Kidney (tissue), 14 donors: ENCODE results near the gene LIN52. TPM values are rescaled to one million over a fixed set of nuclear protein-coding genes. Genes with fewer than 3 reads are reported as not detected.
A peak's percentile ranks its signal among the peaks of the same experiment; 100 is the strongest.

ENCODE experiments used
- DNase-seq, 5 donors: peaks; one replicate each; pipeline ENCODE4 v3.0.0-alpha.2; 2013 to 2020
- FAIRE-seq: peaks from 2 replicates; lab custom pipeline; 2012; peaks lifted over from hg19 to GRCh38; lab: Jason Lieb, UNC
- H3K27ac ChIP-seq, 2 donors: one replicate each; pipeline ENCODE4 v1.7.0; 2013; ENCODE audit warnings: low read depth in 2 of 2, low read length in 2 of 2, inconsistent platforms in 1 of 2
- H3K27me3 ChIP-seq: one replicate; pipeline ENCODE4 v1.7.1; 2013; ENCODE audit warnings: low read length, inconsistent platforms; ENCODE audit not compliant: control insufficient read depth, insufficient read depth
- H3K36me3 ChIP-seq, 3 donors: one replicate each; pipeline versions ENCODE4 v1.7.0 to v1.7.1; 2013; ENCODE audit warnings: low read length in 3 of 3, control low read depth in 1 of 3, inconsistent platforms in 1 of 3; ENCODE audit not compliant: insufficient read depth in 3 of 3, control insufficient read depth in 2 of 3
- H3K4me1 ChIP-seq, 3 donors: one replicate each; pipeline versions ENCODE4 v1.7.0 to v1.7.1; 2013; ENCODE audit warnings: low read length in 3 of 3, inconsistent platforms in 1 of 3, low read depth in 1 of 3; ENCODE audit not compliant: control insufficient read depth in 2 of 3, insufficient read depth in 2 of 3
- H3K4me3 ChIP-seq, 3 donors: one replicate each; pipeline versions ENCODE4 v1.7.0 to v1.8.1; 2013; ENCODE audit warnings: low read length in 3 of 3, control low read depth in 1 of 3, inconsistent platforms in 1 of 3
- H3K9ac ChIP-seq, 3 donors: one replicate each; pipeline versions ENCODE4 v1.7.0 to v1.7.1; 2013; ENCODE audit warnings: low read length in 3 of 3, control low read depth in 1 of 3, inconsistent platforms in 1 of 3
- H3K9me3 ChIP-seq, 3 donors: one replicate each; pipeline versions ENCODE4 v1.7.0 to v1.7.1; 2013; ENCODE audit warnings: low read length in 3 of 3, control low read depth in 1 of 3, inconsistent platforms in 1 of 3; ENCODE audit not compliant: control insufficient read depth in 2 of 3, insufficient read depth in 1 of 3
- intact Hi-C: fragments of 100-400 bp; cut with DNase I; formaldehyde crosslinking; loops from one replicate; pipeline ENCODE4 v1.11.1; 2022
- polyA plus RNA-seq: library from polyadenylated mRNA; stranded (reverse); fragments of 350-450 nt; fragmentation: Illumina TruSeq; extraction: RNeasy Lipid Tissue Mini Kit (QIAGEN cat#74804); gene quantifications from one replicate; pipeline ENCODE4 v1.2.3, GENCODE V29; 2014; ENCODE audit warnings: low read depth, low replicate concordance; ENCODE audit not compliant: insufficient read depth
- total RNA-seq: library from RNA; stranded (reverse); fragmentation: NEBNext Ultra II Directional; extraction: Animal tissue kit (Norgen Biotek cat#: 25700); gene quantifications from one replicate; pipeline ENCODE4 v1.2.1, GENCODE V29; 2021
- TF ChIP-seq, protein P1 (sequence below): IDR thresholded peaks from 3 replicates; pipeline ENCODE4 v1.5.1; 2012; ENCODE audit warnings: mild to moderate bottlenecking, moderate library complexity, borderline replicate concordance; ENCODE audit not compliant: insufficient read depth; ENCODE audit errors: extremely low read depth
- donor health status: control.
- donor health status: control.
- donor health status: control.
- donor health status: control.
- donor health status: control.
- donor health status: DM: yes; HTN: yes; CAD: no.
- donor health status: Normal renal cell carcinoma (clear cell type).

LIN52 gene
- total and polyA plus RNA-seq, 2 donors from 2014 or later, result 8.5 to 13.3 TPM

DNA sequence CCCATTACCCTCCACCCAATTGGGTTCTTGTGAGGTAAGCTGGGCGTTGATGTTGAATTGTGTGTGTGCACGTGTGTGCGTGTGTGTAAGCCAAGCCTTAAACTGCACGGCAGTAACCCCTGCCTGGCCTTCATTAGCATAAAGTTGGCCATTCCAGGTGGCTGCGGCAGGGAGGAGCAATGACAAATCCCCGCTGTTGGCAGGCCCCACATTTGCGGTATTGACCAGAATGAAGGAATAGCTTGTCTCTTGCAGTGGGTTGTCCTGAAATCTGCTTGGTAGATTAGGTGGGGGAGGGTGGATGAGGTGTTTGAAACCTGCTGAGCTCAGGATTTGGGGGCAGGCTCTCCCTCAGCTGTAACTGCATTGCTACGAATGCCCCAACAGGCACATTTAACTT lies 161.8 kb downstream of the LIN52 start:
- Histone ChIP-seq H3K36me3 (no peaks in the 10 kb centered on the region), H3K27me3 (peaks cover 26% of the 10 kb centered on the region), H3K9ac (no peak overlapping the region), H3K27ac (no peak overlapping the region), H3K4me3 (no peak overlapping the region), H3K4me1 (no peaks in the 10 kb centered on the region), H3K9me3 (no peaks in the 10 kb centered on the region)
- intact Hi-C loops, result loop anchor here (10.0 kb wide), 1 partner anchor 132 kb away; no protein-coding TSS in a partner anchor
- DNase-seq, result no peak
- TF ChIP-seq, protein P1, sequence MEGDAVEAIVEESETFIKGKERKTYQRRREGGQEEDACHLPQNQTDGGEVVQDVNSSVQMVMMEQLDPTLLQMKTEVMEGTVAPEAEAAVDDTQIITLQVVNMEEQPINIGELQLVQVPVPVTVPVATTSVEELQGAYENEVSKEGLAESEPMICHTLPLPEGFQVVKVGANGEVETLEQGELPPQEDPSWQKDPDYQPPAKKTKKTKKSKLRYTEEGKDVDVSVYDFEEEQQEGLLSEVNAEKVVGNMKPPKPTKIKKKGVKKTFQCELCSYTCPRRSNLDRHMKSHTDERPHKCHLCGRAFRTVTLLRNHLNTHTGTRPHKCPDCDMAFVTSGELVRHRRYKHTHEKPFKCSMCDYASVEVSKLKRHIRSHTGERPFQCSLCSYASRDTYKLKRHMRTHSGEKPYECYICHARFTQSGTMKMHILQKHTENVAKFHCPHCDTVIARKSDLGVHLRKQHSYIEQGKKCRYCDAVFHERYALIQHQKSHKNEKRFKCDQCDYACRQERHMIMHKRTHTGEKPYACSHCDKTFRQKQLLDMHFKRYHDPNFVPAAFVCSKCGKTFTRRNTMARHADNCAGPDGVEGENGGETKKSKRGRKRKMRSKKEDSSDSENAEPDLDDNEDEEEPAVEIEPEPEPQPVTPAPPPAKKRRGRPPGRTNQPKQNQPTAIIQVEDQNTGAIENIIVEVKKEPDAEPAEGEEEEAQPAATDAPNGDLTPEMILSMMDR, result no peak
- no peak for FAIRE-seq

DNA sequence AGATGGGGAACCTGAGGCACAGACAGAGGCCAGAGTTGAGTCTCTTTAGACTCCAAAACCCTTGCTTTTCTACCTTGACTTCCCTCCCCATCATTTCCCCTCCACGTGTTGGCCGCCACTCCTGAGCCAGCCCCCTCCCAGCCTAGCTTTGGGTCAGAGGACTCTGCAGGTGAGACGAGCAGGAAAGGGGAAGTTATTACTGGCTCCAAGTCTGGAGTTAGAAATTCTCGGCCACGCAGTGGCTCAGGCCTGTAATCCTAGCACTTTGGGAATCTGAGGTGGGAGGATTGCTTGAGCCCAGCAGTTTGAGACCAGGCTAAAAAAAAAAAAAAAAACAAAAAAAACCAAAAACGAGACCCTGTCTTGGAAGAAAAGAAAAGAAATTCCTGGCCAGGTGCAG lies 163.3 kb downstream of the LIN52 start:
- peak in 2 of 5 donors; percentile 37 to 52 for DNase-seq
- intact Hi-C loops, result loop anchor here (10.0 kb wide), 1 partner anchor 133 kb away; no protein-coding TSS in a partner anchor

DNA sequence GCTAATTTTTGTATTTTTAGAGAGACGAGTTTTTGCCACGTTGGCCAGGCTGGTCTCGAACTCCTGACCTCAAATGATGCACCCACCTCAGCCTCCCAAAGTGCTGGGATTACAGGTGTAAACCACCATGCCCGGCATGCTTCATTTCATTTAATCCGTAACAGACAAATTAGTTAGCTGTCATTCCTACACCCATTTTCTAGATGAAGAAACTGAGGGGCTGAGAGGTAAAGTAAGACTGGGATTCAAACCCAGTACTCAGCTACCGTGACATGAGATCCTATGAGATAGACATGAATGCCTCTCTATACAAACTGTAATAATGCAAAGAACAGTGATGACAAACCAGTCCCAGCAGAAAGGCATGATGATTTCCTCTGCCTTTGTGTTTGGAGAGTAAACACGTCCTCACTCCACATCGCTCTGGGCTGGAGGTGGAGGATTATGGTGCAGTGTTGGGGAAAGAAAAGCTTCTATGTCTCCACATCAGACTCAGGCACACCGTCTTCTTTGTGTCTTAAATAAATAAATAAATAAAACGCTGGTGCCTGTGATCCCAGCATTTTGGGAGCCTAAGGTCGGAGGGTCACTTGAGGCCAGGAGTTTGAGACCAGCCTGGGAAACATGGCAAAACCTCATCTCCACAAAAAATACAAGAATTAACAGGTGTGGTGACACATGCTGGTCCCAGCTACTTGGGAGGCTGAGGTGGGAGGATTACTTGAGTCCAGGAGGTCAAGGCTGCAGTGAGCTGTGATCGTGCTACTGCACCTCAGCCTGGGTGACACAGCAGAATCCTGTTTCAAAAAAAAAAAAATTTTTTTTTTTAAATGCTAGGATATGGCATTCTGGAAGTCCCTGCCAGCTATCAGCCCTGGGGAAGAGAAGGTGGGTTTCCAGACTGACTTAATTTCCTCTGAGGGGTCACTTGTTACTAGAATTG lies 164.9 kb downstream of the LIN52 start:
- Histone ChIP-seq H3K36me3 (no peaks in the 10 kb centered on the region), H3K27me3 (no peaks in the 10 kb centered on the region), H3K27ac (no peak overlapping the region), H3K9ac (no peak overlapping the region), H3K9me3 (no peaks in the 10 kb centered on the region), H3K4me1 (no peaks in the 10 kb centered on the region), H3K4me3 (no peak overlapping the region)
- FAIRE-seq (no peak), DNase-seq (no peak)
- intact Hi-C loops, result loop anchor here (10.0 kb wide), 1 partner anchor 135 kb away; no protein-coding TSS in a partner anchor
- TF ChIP-seq, protein P1, result no peak

More for the DNA sequence above, 163.3 kb downstream of the LIN52 start:
- Histone ChIP-seq H3K9me3 (no peaks in the 10 kb centered on the region), H3K27ac (no peak overlapping the region), H3K4me3 (no peak overlapping the region), H3K4me1 (no peaks in the 10 kb centered on the region), H3K9ac (no peak overlapping the region), H3K27me3 (peaks cover 11% of the 10 kb centered on the region), H3K36me3 (no peaks in the 10 kb centered on the region)
- TF ChIP-seq, protein P1, result no peak
- FAIRE-seq, result no peak

Other genes with a start within 250 kb of the LIN52 start
- 20.5 TPM for gene PTGR2, start 233.1 kb upstream of the LIN52 start, total RNA-seq
- gene PTGR2, start 233.1 kb upstream of the LIN52 start, polyA plus RNA-seq, result 24.4 TPM
- 43.2 TPM for gene ZNF410, start 198.1 kb upstream of the LIN52 start, total RNA-seq
- 35.8 TPM for gene ZNF410, start 198.1 kb upstream of the LIN52 start, polyA plus RNA-seq
- gene FAM161B, start 134.9 kb upstream of the LIN52 start, total RNA-seq, result 8.2 TPM
- 3.2 TPM for gene FAM161B, start 134.9 kb upstream of the LIN52 start, polyA plus RNA-seq
- gene COQ6, start 134.7 kb upstream of the LIN52 start, total RNA-seq, result 24.6 TPM
- 40.8 TPM for gene COQ6, start 134.7 kb upstream of the LIN52 start, polyA plus RNA-seq
- 24.7 TPM for gene ENTPD5, start 65.7 kb upstream of the LIN52 start, total RNA-seq
- gene ENTPD5, start 65.7 kb upstream of the LIN52 start, polyA plus RNA-seq, result 28.3 TPM
- 14.6 TPM for gene BBOF1, start 65.6 kb upstream of the LIN52 start, total RNA-seq
- 7.6 TPM for gene BBOF1, start 65.6 kb upstream of the LIN52 start, polyA plus RNA-seq
- gene ALDH6A1, start 503 bp upstream of the LIN52 start, total RNA-seq, result 34.1 TPM
- gene ALDH6A1, start 503 bp upstream of the LIN52 start, polyA plus RNA-seq, result 102 TPM
- gene VSX2, start 154.5 kb downstream of the LIN52 start, total RNA-seq, result not detected
- gene VSX2, start 154.5 kb downstream of the LIN52 start, polyA plus RNA-seq, result not detected
- 61.3 TPM for gene ABCD4, start 218.0 kb downstream of the LIN52 start, total RNA-seq
- 66.1 TPM for gene ABCD4, start 218.0 kb downstream of the LIN52 start, polyA plus RNA-seq